HG03457 (cell line): ENCODE measurements around the gene WBP1.
A peak's percentile ranks its signal among the peaks of the same experiment; 100 is the strongest.
"Not testable (repeated sequence)": the region's sequence is repeated elsewhere in the genome, so short reads cannot be mapped to it uniquely, and the experiment has no call there.

Source experiments
- ATAC-seq: cut with Tn5 transposase; IDR thresholded peaks from one replicate; pipeline ENCODE4 v1.9.1; 2021; ENCODE audit warnings: moderate number of reproducible peaks; ENCODE audit not compliant: unreplicated experiment

The WBP1 gene

GRCh38 chr2:74481431-74481830, 23.2 kb downstream of the WBP1 start:
- ATAC-seq = no peak

GRCh38 chr2:74481961-74482800, 23.9 kb downstream of the WBP1 start:
- ATAC-seq = peak; percentile 38

- peak; percentile 61 for ATAC-seq
Observed at GRCh38 chr2:74482801-74483674, 24.8 kb downstream of the WBP1 start, which contains the start of the genes CCDC142 and TTC31. TSS of gene CCDC142 (minus strand) at chr2:74482998. CDS start at chr2:74482837, 161 bp downstream. TSS of gene TTC31 (plus strand) at chr2:74483081. CDS start at chr2:74483096, 15 bp downstream.

- ATAC-seq = not testable (repeated sequence)
Observed at GRCh38 chr2:74483675-74484164, 25.5 kb downstream of the WBP1 start.

- no peak for ATAC-seq
Observed at GRCh38 chr2:74486141-74486540, 27.9 kb downstream of the WBP1 start.

- no peak for ATAC-seq
Observed at GRCh38 chr2:74488643-74489481, 30.6 kb downstream of the WBP1 start.

GRCh38 chr2:74489906-74490305, 31.7 kb downstream of the WBP1 start:
- ATAC-seq = no peak

GRCh38 chr2:74491648-74492544, 33.7 kb downstream of the WBP1 start:
- no peak for ATAC-seq

GRCh38 chr2:74493546-74493945, 35.3 kb downstream of the WBP1 start:
- no peak for ATAC-seq

- no peak for ATAC-seq
Observed at GRCh38 chr2:74495440-74495839, 37.2 kb downstream of the WBP1 start.

- ATAC-seq = no peak
Observed at GRCh38 chr2:74496997-74497776, 38.9 kb downstream of the WBP1 start.

- ATAC-seq = no peak
Observed at GRCh38 chr2:74497777-74498499, 39.7 kb downstream of the WBP1 start.

- ATAC-seq = no peak
Observed at GRCh38 chr2:74498500-74499266, 40.4 kb downstream of the WBP1 start.

GRCh38 chr2:74499267-74499939, 41.2 kb downstream of the WBP1 start, which contains the start of gene LBX2:
TSS of gene LBX2 (minus strand) at chr2:74499603. CDS start at chr2:74499537, 66 bp downstream.
- ATAC-seq = no peak

GRCh38 chr2:74499940-74500577, 41.8 kb downstream of the WBP1 start:
- no peak for ATAC-seq

- ATAC-seq = no peak
Observed at GRCh38 chr2:74500578-74500946, 42.3 kb downstream of the WBP1 start.
